ENCODE measurements around the gene SULT1A1.
"Not testable (repeated sequence)": the region's sequence is repeated elsewhere in the genome, so short reads cannot be mapped to it uniquely, and the experiment has no call there.

GRCh38 chr16:28638359-28638758, 28.5 kb upstream of the SULT1A1 start:
- TF ChIP-seq CTCF (IDR thresholded peaks at IDR 0.05; ENCODE audit: low read depth, low read length, poor library complexity, severe bottlenecking); EZH2phosphoT487 (IDR thresholded peaks at IDR 0.05; ENCODE audit: borderline replicate concordance, low read length): not testable (repeated sequence)
